Renal pelvis (tissue), 4 donors: ENCODE data around the gene GPD2. TPM values are rescaled to one million over a fixed set of nuclear protein-coding genes. Genes with fewer than 3 reads are reported as not detected.
"Not testable (repeated sequence)": the region's sequence is repeated elsewhere in the genome, so short reads cannot be mapped to it uniquely, and the experiment has no call there.

ENCODE experiments used
- DNase-seq: peaks from one replicate; pipeline ENCODE4 v3.0.0-alpha.2; 2013
- polyA plus RNA-seq, 3 donors: library from polyadenylated mRNA; unstranded; fragments of 120-200 nt; gene quantifications; one replicate each; pipeline ENCODE4 v1.2.1, GENCODE V29; 2013; ENCODE audit not compliant: insufficient read length in 3 of 3

Gene GPD2
- polyA plus RNA-seq, 3 donors = 17.7 to 23.7 (median 20.5) TPM

- DNase-seq = no peak
These were observed 82.0 kb downstream of the GPD2 start for GRCh38 chr2:156518138-156518537.

- DNase-seq = no peak
These were observed 86.8 kb downstream of the GPD2 start for GRCh38 chr2:156522864-156523440.

DNA sequence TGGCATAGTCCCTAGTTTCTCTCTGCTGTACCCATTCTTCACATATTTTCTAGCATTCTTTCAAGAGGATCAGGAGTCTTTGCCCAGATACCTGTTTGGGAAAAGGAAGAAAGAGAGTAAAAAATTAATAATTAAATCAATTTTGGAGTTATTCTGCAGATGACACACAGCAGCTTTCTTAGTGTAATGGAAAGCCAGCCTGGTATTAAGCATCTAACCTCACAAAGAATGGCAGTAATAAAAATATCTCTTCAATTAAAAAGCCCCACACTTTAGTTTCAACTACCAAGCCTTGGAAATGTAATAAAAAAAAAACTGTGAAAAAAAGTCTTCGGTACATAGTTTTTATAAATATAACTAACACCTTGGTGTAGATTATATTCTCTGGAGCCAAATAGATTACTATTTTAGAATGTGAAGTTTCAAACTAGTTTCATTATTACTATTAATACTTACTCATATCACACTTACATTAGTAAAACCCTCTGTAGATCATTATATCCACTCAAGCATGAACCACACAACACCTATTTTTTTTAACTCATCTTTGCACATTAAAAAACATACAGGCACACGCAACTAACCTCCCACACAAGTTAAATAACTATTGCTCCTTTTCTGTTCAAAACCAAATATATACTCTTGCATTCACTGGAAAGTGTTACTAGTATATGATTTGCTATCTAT is 90.9 kb downstream of the GPD2 start:
- no peak for DNase-seq

- DNase-seq = not testable (repeated sequence)
These were observed 92.4 kb downstream of the GPD2 start for GRCh38 chr2:156528583-156528982.

DNA sequence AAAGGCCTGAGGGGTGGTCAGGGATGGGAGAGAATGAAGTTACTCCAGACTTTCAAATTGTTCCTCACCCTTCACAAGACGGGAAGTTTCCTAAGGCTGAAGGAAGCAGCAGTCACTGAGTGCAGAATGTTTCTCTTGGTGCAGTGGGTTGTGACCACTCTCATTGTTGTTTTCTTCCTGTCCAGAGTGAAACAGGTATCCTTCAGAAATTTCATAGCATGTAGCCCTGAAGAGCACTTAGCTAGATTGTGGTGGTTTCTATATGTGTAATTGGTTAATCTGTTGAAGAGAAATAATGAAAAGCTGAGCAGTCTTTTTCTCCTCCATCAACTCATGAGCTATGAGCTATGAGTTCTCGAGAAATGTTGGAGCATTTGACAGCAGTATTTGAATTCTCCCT is 96.8 kb downstream of the GPD2 start:
- DNase-seq = no peak

GRCh38 chr2:156536534-156536933 is 100.4 kb downstream of the GPD2 start:
- no peak for DNase-seq

DNA sequence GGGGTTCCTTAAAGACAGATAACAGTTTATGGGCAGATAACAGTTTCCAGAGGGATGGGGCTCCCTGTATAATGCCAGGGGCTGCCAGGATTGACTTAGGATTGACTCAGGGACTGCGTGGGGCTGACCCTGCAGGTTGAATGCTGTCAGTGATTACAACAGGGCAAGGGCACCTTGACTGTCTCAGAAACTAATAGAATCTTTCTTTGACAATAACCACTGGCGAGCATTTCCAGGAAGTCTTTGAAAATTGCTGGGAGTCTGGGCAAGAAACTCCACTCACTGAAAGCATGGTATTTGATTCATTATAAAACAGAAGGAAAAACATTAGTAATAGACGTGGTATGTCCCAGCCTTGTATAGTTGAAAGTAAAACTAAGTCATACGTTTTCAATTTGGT is 101.0 kb downstream of the GPD2 start:
- no peak for DNase-seq

DNA sequence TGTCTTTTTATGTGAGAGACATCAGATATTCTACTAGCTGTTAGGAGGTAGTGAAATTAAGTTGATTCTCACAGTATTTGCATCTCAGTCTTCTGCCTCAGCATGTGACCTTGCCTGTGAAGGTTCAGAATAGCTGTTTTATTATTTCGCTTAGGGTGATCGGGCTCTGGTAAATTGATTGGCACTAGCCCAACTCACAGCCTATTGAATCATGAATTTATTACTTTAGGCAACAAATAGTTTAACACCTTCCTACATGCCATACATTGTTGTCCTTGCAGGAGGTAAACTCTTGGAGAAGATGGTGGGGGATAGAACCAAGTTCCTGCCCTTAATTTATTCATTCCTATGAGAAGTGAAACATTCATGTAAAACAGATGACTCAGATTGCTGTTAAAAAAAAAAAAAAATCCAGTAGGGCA is 101.9 kb downstream of the GPD2 start:
- DNase-seq = no peak

- DNase-seq = no peak
These were observed 103.1 kb downstream of the GPD2 start for GRCh38 chr2:156539086-156539860.

GRCh38 chr2:156540706-156541105 is 104.5 kb downstream of the GPD2 start:
- no peak for DNase-seq

DNA sequence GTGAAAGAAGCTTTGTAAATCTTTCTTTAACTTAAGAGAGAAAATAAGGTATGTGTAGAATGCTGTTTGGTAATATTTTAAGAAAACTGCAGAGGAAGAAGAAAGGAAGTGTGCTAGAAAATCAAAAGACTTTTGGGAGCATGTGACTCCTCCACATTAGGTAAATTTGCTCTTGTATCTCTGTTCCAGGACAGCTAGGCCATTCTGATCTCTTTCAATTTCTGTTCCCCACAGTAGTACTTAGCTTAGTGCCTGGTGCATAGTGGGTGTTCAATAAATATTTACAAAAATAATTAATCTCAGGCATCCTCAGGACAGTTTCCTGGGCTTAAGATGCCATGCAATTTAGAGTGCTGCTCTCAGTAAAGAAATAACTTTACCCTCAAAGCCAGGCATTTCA is 105.0 kb downstream of the GPD2 start:
- no peak for DNase-seq

DNA sequence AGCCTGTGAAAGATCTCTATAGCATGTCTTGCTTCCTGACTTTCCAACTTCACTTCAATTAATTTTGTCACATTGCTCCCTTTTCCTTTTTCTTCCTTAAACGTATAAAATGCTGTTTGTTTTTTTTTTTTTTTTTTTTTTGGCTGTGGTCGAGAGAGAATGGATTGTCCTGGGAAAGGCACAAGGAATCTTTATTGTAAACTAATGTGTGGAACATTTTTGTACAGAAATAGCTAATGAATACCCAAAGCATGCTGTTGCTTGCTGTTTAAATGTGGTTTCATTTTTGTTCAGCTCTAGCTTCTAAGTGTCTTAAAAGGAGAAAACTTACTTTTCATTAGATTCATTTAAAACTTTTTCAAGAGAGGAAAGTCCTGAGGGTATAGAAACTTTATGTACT is 105.5 kb downstream of the GPD2 start:
- no peak for DNase-seq

GRCh38 chr2:156548413-156548812 is 112.2 kb downstream of the GPD2 start:
- no peak for DNase-seq

DNA sequence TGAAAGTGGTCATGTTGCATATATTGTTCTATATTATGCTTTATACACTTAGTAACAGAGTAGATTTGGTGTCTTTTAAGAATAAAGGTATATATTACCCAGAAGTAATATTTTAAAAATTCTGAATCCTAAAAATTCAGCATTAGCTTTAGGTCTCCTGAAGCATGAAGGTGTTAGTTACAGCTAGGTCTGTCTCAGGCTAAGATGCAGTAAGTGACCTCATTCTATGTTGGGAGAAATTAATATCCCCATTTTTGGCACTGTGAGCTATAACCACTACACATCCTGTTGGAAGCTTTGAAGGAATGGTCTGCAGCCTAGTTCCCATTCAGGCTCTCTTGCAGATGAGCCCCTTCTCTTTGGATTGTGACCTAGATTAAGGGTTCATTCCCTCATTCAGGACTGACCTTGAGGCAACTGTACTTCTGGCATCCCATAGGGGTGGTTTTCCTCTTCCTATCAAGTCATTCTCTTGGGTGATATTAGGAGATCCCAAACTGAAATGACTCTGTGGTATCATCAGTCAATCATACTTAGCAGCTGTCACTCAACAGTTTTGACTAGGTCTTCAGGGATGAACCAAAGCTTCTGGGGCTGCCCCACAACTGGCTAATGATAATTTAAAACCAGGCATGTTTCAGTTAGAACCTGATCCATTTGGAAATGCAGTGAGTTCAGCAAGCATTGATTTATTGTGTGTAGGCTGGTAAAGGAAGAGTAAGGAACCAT is 117.7 kb downstream of the GPD2 start:
- no peak for DNase-seq

- DNase-seq = no peak
These were observed 125.1 kb downstream of the GPD2 start for GRCh38 chr2:156561326-156561725.

DNA sequence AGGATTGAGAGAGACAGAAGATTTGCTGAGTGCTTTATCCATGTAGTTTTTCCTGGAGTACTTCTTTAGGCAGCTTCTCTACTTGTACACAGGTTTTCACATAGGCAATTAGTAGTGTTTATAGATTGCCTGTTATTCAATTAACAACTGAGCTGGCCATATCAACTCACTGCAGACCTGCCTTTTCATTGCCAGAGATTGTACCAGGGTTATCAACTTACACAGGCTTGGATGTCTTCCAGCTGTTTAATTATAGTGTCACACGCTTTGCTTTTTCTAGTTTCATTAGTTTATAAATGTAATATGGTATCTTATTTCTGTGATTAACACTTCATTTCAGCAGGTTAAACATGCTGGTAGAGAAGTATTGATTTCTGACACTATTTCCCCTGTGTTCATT is 125.9 kb downstream of the GPD2 start:
- DNase-seq = no peak

DNA sequence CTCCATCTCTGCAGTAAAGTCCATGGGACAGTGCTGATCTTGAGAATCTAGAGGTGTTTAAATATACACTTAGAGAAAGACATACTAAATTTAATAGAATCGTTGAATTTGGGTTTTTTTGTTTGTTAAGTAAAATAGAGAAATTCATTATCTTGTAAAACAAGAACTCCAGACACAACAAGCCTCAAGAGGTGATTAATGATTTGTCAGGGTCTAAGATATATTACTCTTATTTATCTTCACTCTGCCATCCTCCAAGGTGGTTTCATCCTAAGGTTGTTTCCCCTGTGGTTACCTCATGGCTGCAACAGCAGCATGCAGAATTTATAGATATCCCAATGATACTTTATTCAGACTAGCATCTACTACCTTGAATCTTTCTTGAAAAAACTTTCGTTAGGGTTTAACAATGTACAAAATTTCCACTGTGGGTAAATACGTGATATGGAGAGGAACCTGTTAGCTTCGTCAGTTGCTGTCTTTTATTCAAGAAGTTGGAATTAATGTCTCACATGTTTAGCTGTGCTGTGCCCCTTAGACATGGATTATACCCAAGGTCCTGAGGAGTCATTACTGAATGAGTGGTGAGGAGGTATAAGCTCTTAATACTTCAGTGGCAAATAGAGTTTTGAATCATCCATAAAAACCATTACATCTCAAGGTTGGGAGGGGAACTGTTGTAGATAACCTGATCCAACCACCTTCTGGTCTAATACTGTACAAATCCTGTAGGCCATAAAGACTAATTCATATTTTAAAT is 128.0 kb downstream of the GPD2 start:
- no peak for DNase-seq

GRCh38 chr2:156565066-156565710 is 129.0 kb downstream of the GPD2 start:
- DNase-seq = no peak

- DNase-seq = no peak
These were observed 137.5 kb downstream of the GPD2 start for GRCh38 chr2:156573710-156574109.

GRCh38 chr2:156574112-156574511 is 137.9 kb downstream of the GPD2 start:
- DNase-seq = no peak

DNA sequence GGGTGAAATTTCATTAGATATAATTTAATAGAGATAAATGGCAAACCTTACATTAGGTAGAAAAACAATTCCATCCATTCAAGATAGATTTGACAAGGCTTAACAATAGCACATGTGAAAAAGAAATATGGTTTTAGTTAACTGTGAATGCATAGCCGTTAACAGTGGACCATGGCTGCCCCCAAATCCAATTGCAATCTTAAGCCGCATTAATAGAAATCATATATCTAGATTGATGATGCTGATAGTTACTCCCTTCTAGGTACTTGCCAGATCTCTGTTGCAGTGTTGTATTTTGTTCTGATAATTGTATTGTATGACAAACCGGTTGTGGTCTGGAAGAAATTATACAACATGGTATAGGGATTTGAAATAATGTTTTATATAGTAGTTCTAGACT is 139.8 kb downstream of the GPD2 start:
- DNase-seq = no peak
